ENCODE measurements around the gene IL3. TPM values are rescaled to one million over a fixed set of nuclear protein-coding genes. Genes with fewer than 3 reads are reported as not detected.

The IL3 gene
- total and polyA plus RNA-seq, 2 experiments from 2014 or later = not detected

DNA sequence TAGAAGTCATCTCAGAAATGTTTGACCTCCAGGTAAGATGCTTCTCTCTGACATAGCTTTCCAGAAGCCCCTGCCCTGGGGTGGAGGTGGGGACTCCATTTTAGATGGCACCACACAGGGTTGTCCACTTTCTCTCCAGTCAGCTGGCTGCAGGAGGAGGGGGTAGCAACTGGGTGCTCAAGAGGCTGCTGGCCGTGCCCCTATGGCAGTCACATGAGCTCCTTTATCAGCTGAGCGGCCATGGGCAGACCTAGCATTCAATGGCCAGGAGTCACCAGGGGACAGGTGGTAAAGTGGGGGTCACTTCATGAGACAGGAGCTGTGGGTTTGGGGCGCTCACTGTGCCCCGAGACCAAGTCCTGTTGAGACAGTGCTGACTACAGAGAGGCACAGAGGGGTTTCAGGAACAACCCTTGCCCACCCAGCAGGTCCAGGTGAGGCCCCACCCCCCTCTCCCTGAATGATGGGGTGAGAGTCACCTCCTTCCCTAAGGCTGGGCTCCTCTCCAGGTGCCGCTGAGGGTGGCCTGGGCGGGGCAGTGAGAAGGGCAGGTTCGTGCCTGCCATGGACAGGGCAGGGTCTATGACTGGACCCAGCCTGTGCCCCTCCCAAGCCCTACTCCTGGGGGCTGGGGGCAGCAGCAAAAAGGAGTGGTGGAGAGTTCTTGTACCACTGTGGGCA, 13.8 kb downstream of the IL3 start:
- no peaks in the 10 kb centered on the region for H4K20me1 ChIP-seq (replicated peaks; ENCODE audit: insufficient read depth)
- H3F3A ChIP-seq (replicated peaks; ENCODE audit: low read depth) = no peaks in the 10 kb centered on the region
- Mint-ChIP-seq H3K4me3 (no peak overlapping the region), H3K36me3 (ENCODE audit: low read depth) (no peaks in the 10 kb centered on the region), H3K4me1 (no peaks in the 10 kb centered on the region; the same call in 2 of the 3 replicates), H3K27me3 (ENCODE audit: insufficient read depth, low read depth, poor library complexity) (peaks cover 2% of the 10 kb centered on the region), H3K9me3 (no peaks in the 10 kb centered on the region), H3K27ac (no peak overlapping the region)
- no peak overlapping the region for H3K27ac ChIP-seq (ENCODE audit: low read depth)
- no peaks in the 10 kb centered on the region for H3K9me2 ChIP-seq (ENCODE audit: insufficient read depth)
- H2AFZ ChIP-seq = no peak overlapping the region
- DNase-seq (ENCODE audit: low spot score) (no peak), ATAC-seq (no peak)
- H3K4me3 ChIP-seq = no peak overlapping the region
- H3K27me3 ChIP-seq (ENCODE audit: insufficient read depth) = no peaks in the 10 kb centered on the region
- H3K4me1 ChIP-seq (ENCODE audit: insufficient read depth) = no peaks in the 10 kb centered on the region
- H3K4me2 ChIP-seq = no peak overlapping the region
- TF ChIP-seq ETS1 (IDR thresholded peaks at IDR 0.05) (no peak), STAT1 (IDR thresholded peaks at IDR 0.05; ENCODE audit: unreplicated experiment) (no peak)
- no peaks in the 10 kb centered on the region for H3K36me3 ChIP-seq (ENCODE audit: insufficient read depth)
- no peaks in the 10 kb centered on the region for H3K79me2 ChIP-seq (replicated peaks; ENCODE audit: insufficient read depth)

GRCh38 chr5:132074772-132075718, 14.6 kb downstream of the IL3 start:
- no peaks in the 10 kb centered on the region for H3F3A ChIP-seq (replicated peaks; ENCODE audit: low read depth)
- H3K4me2 ChIP-seq = no peak overlapping the region
- Mint-ChIP-seq H3K27me3 (ENCODE audit: insufficient read depth, low read depth, poor library complexity) (peaks cover 4% of the 10 kb centered on the region), H3K4me1 (no peaks in the 10 kb centered on the region; the same call in 2 of the 3 replicates), H3K36me3 (ENCODE audit: low read depth) (no peaks in the 10 kb centered on the region), H3K27ac (no peak overlapping the region), H3K4me3 (no peak overlapping the region), H3K9me3 (no peaks in the 10 kb centered on the region)
- H2AFZ ChIP-seq = no peak overlapping the region
- H3K4me1 ChIP-seq (ENCODE audit: insufficient read depth) = no peaks in the 10 kb centered on the region
- no peak for TF ChIP-seq ZNF114 (CRISPR knock-in tag; IDR thresholded peaks at IDR 0.05)
- TF ChIP-seq JUNB (IDR thresholded peaks at IDR 0.05; ENCODE audit: unreplicated experiment) = no peak
- no peak overlapping the region for H3K27ac ChIP-seq (ENCODE audit: low read depth)
- no peaks in the 10 kb centered on the region for H4K20me1 ChIP-seq (replicated peaks; ENCODE audit: insufficient read depth)
- H3K4me3 ChIP-seq = no peak overlapping the region
- H3K27me3 ChIP-seq (ENCODE audit: insufficient read depth) = no peaks in the 10 kb centered on the region
- H3K36me3 ChIP-seq (ENCODE audit: insufficient read depth) = no peaks in the 10 kb centered on the region
- ATAC-seq (no peak; the same call in 2 of the 3 replicates), DNase-seq (ENCODE audit: low spot score) (no peak)
- no peaks in the 10 kb centered on the region for H3K9me2 ChIP-seq (ENCODE audit: insufficient read depth)
- no peaks in the 10 kb centered on the region for H3K79me2 ChIP-seq (replicated peaks; ENCODE audit: insufficient read depth)

GRCh38 chr5:132075719-132076077, 15.2 kb downstream of the IL3 start:
- Histone ChIP-seq H3F3A (replicated peaks; ENCODE audit: low read depth) (no peaks in the 10 kb centered on the region), H4K20me1 (replicated peaks; ENCODE audit: insufficient read depth) (no peaks in the 10 kb centered on the region), H3K27me3 (ENCODE audit: insufficient read depth) (no peaks in the 10 kb centered on the region), H2AFZ (no peak overlapping the region), H3K79me2 (replicated peaks; ENCODE audit: insufficient read depth) (no peaks in the 10 kb centered on the region), H3K27ac (ENCODE audit: low read depth) (no peak overlapping the region), H3K4me1 (ENCODE audit: insufficient read depth) (no peaks in the 10 kb centered on the region), H3K36me3 (ENCODE audit: insufficient read depth) (no peaks in the 10 kb centered on the region), H3K4me3 (no peak overlapping the region), H3K4me2 (no peak overlapping the region), H3K9me2 (ENCODE audit: insufficient read depth) (no peaks in the 10 kb centered on the region)
- ATAC-seq (no peak), DNase-seq (ENCODE audit: low spot score) (no peak)
- Mint-ChIP-seq H3K27me3 (ENCODE audit: insufficient read depth, low read depth, poor library complexity) (peaks cover 5% of the 10 kb centered on the region), H3K4me3 (no peak overlapping the region), H3K27ac (no peak overlapping the region), H3K4me1 (no peaks in the 10 kb centered on the region; the same call in 2 of the 3 replicates), H3K36me3 (ENCODE audit: low read depth) (no peaks in the 10 kb centered on the region), H3K9me3 (0 out of 3 replicates have a peak, but pooled peaks cover 2% of the 10 kb centered on the region)
- no peak for TF ChIP-seq CTCF (conservative IDR thresholded peaks at IDR 0.05; ENCODE audit: low read depth in 2 of 2)

Data from GM23338 (cell line).